HepG2 (cell line): ENCODE data around the gene ARHGAP12. TPM values are rescaled to one million over a fixed set of nuclear protein-coding genes. Genes with fewer than 3 reads are reported as not detected.
A peak's percentile ranks its signal among the peaks of the same experiment; 100 is the strongest.

Source experiments
- CHD4 ChIP-seq: fragments of 200-600 bp; sonication (generic); IDR thresholded peaks from 2 replicates; pipeline ENCODE4 v1.7.0; 2017; ENCODE audit warnings: mild to moderate bottlenecking, low read length, borderline replicate concordance
- CREB1 ChIP-seq, 2 experiments: fragments of 450-650 bp in 1 of 2; IDR thresholded peaks; 2 replicates each; pipeline ENCODE4 v1.6.1; 2016 to 2017; ENCODE audit warnings: control low read depth in 1 of 2, mild to moderate bottlenecking in 1 of 2, missing compliant biosample characterization in 1 of 2, missing genetic modification characterization in 1 of 2
- IKZF4 ChIP-seq: sonication (generic); formaldehyde crosslinking; IDR thresholded peaks from 2 replicates; pipeline ENCODE4 v1.5.1; 2020; ENCODE audit warnings: borderline replicate concordance, mild to moderate bottlenecking, low read depth, missing genetic modification reagents; ENCODE audit errors: not compliant biosample characterization
- KDM6A ChIP-seq: IDR thresholded peaks from 2 replicates; pipeline ENCODE4 v1.6.1; 2016; ENCODE audit warnings: low read depth
- MLXIP ChIP-seq: sonication (generic); formaldehyde crosslinking; IDR thresholded peaks from 2 replicates; pipeline ENCODE4 v1.9.0; 2021; ENCODE audit warnings: missing genetic modification reagents, borderline replicate concordance
- MXD3 ChIP-seq: IDR thresholded peaks from 2 replicates; pipeline ENCODE4 v1.6.1; 2016; ENCODE audit warnings: mild to moderate bottlenecking, missing biosample characterization, missing genetic modification reagents
- RXRA ChIP-seq: sonication (generic); formaldehyde crosslinking; IDR thresholded peaks from 2 replicates; pipeline ENCODE4 v1.5.1; 2020; ENCODE audit warnings: missing genetic modification reagents
- SNAPC4 ChIP-seq: sonication (generic); formaldehyde crosslinking; IDR thresholded peaks from 2 replicates; pipeline ENCODE4 v1.4.0; 2020; ENCODE audit warnings: mild to moderate bottlenecking, missing genetic modification reagents
- SOX5 ChIP-seq: IDR thresholded peaks from 2 replicates; pipeline ENCODE4 v1.6.1; 2016; ENCODE audit warnings: borderline replicate concordance
- ZBTB3 ChIP-seq: sonication (generic); formaldehyde crosslinking; IDR thresholded peaks from 2 replicates; pipeline ENCODE4 v1.4.0; 2020; ENCODE audit warnings: low read depth, mild to moderate bottlenecking, moderate library complexity, missing genetic modification reagents, borderline replicate concordance
- ZNF136 ChIP-seq: sonication (generic); formaldehyde crosslinking; IDR thresholded peaks from 2 replicates; pipeline ENCODE4 v1.8.1; 2022; ENCODE audit warnings: low read depth, mild to moderate bottlenecking, moderate library complexity, missing genetic modification reagents
- ZNF552 ChIP-seq: sonication (generic); formaldehyde crosslinking; IDR thresholded peaks from 2 replicates; pipeline ENCODE4 v1.9.0; 2022; ENCODE audit warnings: missing genetic modification reagents, mild to moderate bottlenecking, borderline replicate concordance
- ZNF569 ChIP-seq: sonication (generic); formaldehyde crosslinking; IDR thresholded peaks from 2 replicates; pipeline ENCODE4 v1.5.0; 2020; ENCODE audit warnings: mild to moderate bottlenecking, missing genetic modification reagents, moderate library complexity, borderline replicate concordance
- ZNF839 ChIP-seq: sonication (generic); formaldehyde crosslinking; IDR thresholded peaks from 2 replicates; pipeline ENCODE4 v1.4.0; 2020; ENCODE audit warnings: missing genetic modification reagents, mild to moderate bottlenecking, borderline replicate concordance
- ZSCAN9 ChIP-seq: IDR thresholded peaks from 2 replicates; pipeline ENCODE4 v1.6.1; 2016; ENCODE audit warnings: borderline replicate concordance
- polyA plus RNA-seq, 8 experiments: library from polyadenylated mRNA; depleted of rRNA in 3 of 8; stranded (reverse) in 7 of 8; unstranded in 1 of 8; fragments of >200 nt; fragmentation: Illumina TruSeq in 4 of 8; extraction: Trizol in 4 of 8; gene quantifications; 2 replicates each; pipeline versions ENCODE4 v1.2.1 to v1.2.3, GENCODE V29; 2011 to 2016; ENCODE audit warnings: low read depth in 4 of 8, missing spikeins in 1 of 8, mixed read lengths in 1 of 8; ENCODE audit not compliant: insufficient read depth in 1 of 8
- total RNA-seq, 5 experiments: library from RNA; depleted of rRNA; stranded (reverse); fragments of >200 nt; fragmentation: Illumina TruSeq; extraction: Trizol; gene quantifications; 2 replicates each; pipeline ENCODE4 v1.2.3, GENCODE V29; 2016; ENCODE audit warnings: low read depth in 1 of 5

Gene ARHGAP12
- total and polyA plus RNA-seq, 2 of the 13 experiments (the other 11 are each of a cell fraction or from before 2014, with no cell fraction given): 25.0 to 54.6 TPM

- TF ChIP-seq ZNF569 (CRISPR knock-in tag): no peak
- TF ChIP-seq IKZF4 (CRISPR knock-in tag): peak; percentile 9
- no peak for TF ChIP-seq RXRA (CRISPR knock-in tag)
- TF ChIP-seq CREB1 (IDR thresholded peaks at IDR 0.05): no peak
- TF ChIP-seq CREB1 (CRISPR knock-in tag; IDR thresholded peaks at IDR 0.05): no peak
- TF ChIP-seq SNAPC4: no peak
- no peak for TF ChIP-seq SOX5 (CRISPR knock-in tag)
- no peak for TF ChIP-seq CHD4
- no peak for TF ChIP-seq ZSCAN9 (CRISPR knock-in tag)
- TF ChIP-seq ZNF839 (CRISPR knock-in tag): no peak; the same call in 1 of the 2 replicates
- TF ChIP-seq MXD3 (CRISPR knock-in tag): no peak
- TF ChIP-seq MLXIP (CRISPR knock-in tag): no peak
- peak; percentile 55; the same call in 1 of the 2 replicates for TF ChIP-seq ZNF552 (CRISPR knock-in tag)
- no peak for TF ChIP-seq KDM6A
- no peak for TF ChIP-seq ZBTB3 (CRISPR knock-in tag)
- TF ChIP-seq ZNF136 (CRISPR knock-in tag): no peak
These were observed 615 bp downstream of the ARHGAP12 start (continued) for GRCh38 chr10:31927884-31928548.
